ENCODE results near the gene APAF1. TPM values are rescaled to one million over a fixed set of nuclear protein-coding genes. Genes with fewer than 3 reads are reported as not detected.

Gene APAF1
- total and polyA plus RNA-seq, 2 of the 13 experiments (the other 11 are each of a cell fraction or from before 2014, with no cell fraction given) = 6.0 to 13.0 TPM

DNA sequence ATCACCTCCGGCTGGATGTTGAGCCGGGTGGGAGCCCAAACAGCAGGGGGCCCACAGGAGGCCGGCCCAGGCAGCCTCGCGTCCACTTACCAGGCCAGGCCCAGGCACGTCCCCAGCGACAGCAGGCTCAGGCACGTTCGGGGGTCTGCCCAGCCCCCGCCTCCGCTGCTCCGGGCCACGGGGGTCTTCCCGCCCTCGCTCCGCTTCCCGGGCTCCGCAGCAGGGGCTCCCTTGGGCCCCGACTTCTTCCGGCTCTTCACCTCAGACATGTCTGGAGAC lies 718 bp upstream of the APAF1 start (continued):
- TF ChIP-seq ZBED4 (CRISPR knock-in tag; IDR thresholded peaks at IDR 0.05; ENCODE audit: borderline replicate concordance) (no peak), ZNF883 (CRISPR knock-in tag; IDR thresholded peaks at IDR 0.05; ENCODE audit: not compliant biosample characterization) (no peak), TEAD2 (CRISPR knock-in tag; IDR thresholded peaks at IDR 0.05) (no peak), ZSCAN21 (CRISPR knock-in tag; IDR thresholded peaks at IDR 0.05; ENCODE audit: borderline replicate concordance) (no peak; the same call in 1 of the 2 replicates), FOXK1 (CRISPR knock-in tag; IDR thresholded peaks at IDR 0.05; ENCODE audit: borderline replicate concordance, low read depth) (no peak), U2AF1 (optimal IDR thresholded peaks at IDR 0.05; ENCODE audit: low read depth, low read length) (no peak), ZNF503 (CRISPR knock-in tag; IDR thresholded peaks at IDR 0.05) (no peak), REST (IDR thresholded peaks at IDR 0.05; ENCODE audit: borderline replicate concordance in 1 of 2, low read depth in 1 of 2, low read length in 2 of 2) (no peak), ZNF607 (CRISPR knock-in tag; IDR thresholded peaks at IDR 0.05; ENCODE audit: borderline replicate concordance) (0 out of 2 replicates have a peak, but pooled peaks have one; percentile 18), KMT2B (CRISPR knock-in tag; IDR thresholded peaks at IDR 0.05) (no peak)
- TF ChIP-seq, protein P1, sequence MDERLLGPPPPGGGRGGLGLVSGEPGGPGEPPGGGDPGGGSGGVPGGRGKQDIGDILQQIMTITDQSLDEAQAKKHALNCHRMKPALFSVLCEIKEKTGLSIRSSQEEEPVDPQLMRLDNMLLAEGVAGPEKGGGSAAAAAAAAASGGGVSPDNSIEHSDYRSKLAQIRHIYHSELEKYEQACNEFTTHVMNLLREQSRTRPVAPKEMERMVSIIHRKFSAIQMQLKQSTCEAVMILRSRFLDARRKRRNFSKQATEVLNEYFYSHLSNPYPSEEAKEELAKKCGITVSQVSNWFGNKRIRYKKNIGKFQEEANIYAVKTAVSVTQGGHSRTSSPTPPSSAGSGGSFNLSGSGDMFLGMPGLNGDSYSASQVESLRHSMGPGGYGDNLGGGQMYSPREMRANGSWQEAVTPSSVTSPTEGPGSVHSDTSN (CRISPR knock-in tag; IDR thresholded peaks at IDR 0.05) = no peak
- TF ChIP-seq, protein P2, sequence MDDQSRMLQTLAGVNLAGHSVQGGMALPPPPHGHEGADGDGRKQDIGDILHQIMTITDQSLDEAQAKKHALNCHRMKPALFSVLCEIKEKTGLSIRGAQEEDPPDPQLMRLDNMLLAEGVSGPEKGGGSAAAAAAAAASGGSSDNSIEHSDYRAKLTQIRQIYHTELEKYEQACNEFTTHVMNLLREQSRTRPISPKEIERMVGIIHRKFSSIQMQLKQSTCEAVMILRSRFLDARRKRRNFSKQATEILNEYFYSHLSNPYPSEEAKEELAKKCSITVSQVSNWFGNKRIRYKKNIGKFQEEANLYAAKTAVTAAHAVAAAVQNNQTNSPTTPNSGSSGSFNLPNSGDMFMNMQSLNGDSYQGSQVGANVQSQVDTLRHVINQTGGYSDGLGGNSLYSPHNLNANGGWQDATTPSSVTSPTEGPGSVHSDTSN (CRISPR knock-in tag; IDR thresholded peaks at IDR 0.05; ENCODE audit: borderline replicate concordance) = no peak
- TF ChIP-seq, protein P3, sequence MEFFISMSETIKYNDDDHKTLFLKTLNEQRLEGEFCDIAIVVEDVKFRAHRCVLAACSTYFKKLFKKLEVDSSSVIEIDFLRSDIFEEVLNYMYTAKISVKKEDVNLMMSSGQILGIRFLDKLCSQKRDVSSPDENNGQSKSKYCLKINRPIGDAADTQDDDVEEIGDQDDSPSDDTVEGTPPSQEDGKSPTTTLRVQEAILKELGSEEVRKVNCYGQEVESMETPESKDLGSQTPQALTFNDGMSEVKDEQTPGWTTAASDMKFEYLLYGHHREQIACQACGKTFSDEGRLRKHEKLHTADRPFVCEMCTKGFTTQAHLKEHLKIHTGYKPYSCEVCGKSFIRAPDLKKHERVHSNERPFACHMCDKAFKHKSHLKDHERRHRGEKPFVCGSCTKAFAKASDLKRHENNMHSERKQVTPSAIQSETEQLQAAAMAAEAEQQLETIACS (CRISPR knock-in tag; IDR thresholded peaks at IDR 0.05) = no peak
